Measurements from ENCODE around the gene TMBIM6.
A peak's percentile ranks its signal among the peaks of the same experiment; 100 is the strongest.
"Not testable (repeated sequence)": the region's sequence is repeated elsewhere in the genome, so short reads cannot be mapped to it uniquely, and the experiment has no call there.

TMBIM6 gene

DNA sequence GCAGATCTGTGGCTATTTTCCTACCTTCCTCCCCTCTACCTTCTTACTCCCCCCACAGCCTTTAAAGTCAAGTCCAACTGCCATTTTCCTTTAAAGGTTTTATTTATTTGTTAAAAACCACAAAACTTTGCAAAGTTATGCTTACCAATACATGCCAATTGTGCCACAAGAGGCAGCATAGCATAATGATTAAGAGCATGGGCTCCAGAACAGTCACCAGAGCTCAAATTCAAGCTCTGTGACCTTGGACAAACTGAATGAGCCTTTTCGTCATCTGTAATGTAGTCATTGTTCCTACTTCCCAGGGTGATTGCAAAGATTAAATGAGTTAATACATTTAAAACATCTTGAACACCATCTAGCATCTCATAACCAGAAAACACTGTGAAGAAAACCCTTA is 21.1 kb upstream of the TMBIM6 start:
- H3K4me3 ChIP-seq, result no peak overlapping the region
- no peak overlapping the region for H3K27ac ChIP-seq

DNA sequence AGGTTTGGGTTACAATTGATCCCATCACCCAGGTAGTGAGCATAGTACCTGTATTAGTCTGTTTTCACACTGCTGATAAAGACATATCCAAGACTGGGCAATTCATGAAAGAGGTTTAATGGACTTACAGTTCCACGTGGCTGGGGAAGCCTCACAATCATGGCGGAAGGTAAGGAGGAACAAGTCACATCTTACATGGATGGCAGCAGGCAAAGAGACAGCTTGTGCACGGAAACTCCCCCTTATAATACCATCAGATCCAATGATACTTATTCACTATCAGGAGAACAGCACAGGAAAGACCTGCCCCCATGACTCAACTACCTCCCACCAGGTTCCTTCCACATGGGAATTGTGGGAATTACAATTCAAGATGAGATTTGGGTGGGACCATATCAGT is 20.0 kb upstream of the TMBIM6 start:
- H3K27ac ChIP-seq, H3K4me3 ChIP-seq: not testable (repeated sequence)

DNA sequence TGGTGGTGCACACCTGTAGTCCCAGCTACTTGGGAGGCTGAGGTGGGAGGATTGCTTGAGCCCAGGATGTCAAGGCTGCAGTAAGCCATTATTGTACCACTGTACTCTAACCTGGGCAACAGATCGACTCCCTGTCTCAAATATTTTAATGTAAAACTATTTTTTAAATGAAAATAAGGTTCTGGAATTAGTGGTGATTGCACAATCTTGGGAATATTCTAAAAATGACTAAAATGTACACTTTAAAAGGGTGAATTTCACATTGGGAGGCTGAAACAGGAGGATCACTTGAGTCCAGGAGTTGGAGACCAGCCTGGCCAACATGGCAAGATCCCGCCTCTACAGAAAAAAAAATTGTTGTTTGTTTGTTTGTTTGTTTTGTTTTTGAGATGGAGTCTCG is 12.9 kb upstream of the TMBIM6 start:
- no peak overlapping the region for H3K4me3 ChIP-seq
- H3K27ac ChIP-seq, result no peak overlapping the region

- no peak overlapping the region for H3K4me3 ChIP-seq
- no peak overlapping the region for H3K27ac ChIP-seq
Observed at GRCh38 chr12:49730050-49730449, 11.3 kb upstream of the TMBIM6 start.

DNA sequence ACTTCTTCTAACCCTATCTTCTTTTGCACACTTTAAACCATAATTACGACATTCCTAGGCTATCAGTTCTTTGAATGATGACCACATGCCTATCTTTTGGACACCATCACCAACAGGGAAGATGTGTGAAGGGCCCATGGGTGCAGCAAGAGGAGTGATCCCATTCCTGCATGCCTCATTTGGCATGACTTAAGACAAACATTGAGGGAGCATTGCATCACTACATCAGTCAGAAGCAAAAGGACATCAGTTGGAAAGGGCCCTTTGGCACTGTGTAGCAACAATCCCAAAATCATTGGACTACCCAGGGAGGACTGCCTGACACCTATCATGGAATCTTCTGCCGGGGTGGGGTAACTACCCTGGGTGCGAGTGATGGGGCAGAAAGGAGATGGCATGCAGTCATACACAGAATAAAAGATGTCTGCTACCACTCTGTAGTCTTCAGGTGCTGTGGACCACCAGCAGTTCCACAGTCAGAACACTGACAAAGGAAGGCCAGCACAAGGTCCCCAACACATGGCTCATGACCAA is 10.7 kb upstream of the TMBIM6 start:
- no peak overlapping the region for H3K27ac ChIP-seq
- no peak overlapping the region for H3K4me3 ChIP-seq

GRCh38 chr12:49733219-49734017 is 7.9 kb upstream of the TMBIM6 start:
- H3K27ac ChIP-seq, result no peak overlapping the region
- H3K4me3 ChIP-seq, result no peak overlapping the region

DNA sequence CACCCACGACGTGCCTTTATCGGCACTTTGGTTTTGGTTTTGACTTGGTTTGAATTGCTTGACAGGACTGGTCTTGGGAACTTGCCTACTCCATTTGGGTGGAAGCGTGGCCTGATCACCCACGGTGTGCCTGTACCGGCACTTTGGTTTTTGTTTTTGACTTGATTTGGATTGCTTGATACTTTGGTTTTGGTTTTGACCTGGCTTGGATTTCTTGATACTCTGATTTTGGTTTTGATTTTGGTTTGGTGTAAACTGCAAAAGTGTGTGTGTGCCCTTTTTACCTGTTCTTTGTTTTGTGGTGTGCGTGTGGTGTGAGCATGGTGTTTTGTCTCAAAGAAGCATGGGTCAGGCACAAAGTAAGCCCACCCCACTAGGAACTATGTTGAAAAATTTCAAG is 6.5 kb upstream of the TMBIM6 start:
- not testable (repeated sequence) for H3K27ac ChIP-seq, H3K4me3 ChIP-seq

GRCh38 chr12:49738721-49739120 is 2.6 kb upstream of the TMBIM6 start:
- H3K27ac ChIP-seq, H3K4me3 ChIP-seq: not testable (repeated sequence)

DNA sequence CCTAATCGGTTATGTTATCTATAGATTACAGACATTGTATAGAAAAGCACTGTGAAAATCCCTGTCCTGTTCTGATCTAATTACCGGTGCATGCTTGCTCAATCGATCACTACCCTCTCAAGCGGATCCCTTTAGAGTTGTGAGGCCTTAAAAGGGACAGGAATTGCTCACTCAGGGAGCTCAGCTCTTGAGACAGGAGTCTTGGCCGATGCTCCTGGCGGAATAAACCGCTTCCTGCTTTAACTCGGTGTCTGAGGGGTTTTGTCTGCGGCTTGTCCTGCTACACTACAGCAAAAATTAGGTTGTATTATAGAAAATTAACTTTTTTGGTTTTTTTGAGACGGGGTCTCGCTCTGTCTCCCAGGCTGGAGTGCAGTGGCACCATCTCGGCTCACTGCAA is 1.1 kb upstream of the TMBIM6 start:
- not testable (repeated sequence) for H3K27ac ChIP-seq, H3K4me3 ChIP-seq

DNA sequence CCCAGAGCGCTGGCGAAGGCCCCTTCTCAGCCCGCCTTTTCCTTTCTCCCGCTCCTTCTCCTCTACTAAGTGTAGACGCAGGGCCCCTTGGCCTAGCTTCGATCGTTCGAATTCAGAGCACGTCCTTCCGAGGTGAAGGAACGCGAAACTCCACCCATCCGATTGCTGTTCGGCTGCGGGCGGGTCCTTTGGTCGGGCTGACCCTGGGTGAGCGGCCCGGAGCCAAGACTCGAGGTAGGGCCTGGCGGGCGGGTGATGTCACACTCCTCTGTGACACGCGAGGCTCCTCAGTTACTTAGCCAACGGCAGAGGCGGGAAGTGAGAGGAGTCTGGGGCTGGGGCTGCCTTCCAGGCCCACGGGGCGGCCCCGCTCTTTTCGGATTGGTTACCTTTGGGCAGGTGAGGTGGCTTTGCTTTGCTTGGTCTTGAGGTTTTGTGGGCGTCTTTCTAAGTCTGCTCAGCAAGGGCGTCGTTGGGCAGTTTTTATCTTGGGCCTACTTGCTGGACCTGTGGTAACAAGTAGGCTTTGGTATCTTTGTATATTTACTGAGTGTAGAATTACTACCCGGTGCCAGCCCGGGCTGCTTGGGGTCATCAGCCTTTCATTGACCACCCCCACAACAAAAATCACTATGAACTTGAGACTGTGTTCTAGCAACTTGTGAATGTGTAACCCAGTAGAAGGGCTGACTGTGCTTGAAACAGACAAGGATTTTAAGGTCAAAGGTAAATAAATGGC is 694 bp downstream of the TMBIM6 start:
- Histone ChIP-seq H3K4me3 (peak overlapping the region; percentile 66 to 85 (median 75)), H3K27ac (peak overlapping the region; percentile 52 to 99 (median 98))

GRCh38 chr12:49744363-49744885 is 3.1 kb downstream of the TMBIM6 start:
- H3K4me3 ChIP-seq, result no peak overlapping the region
- H3K27ac ChIP-seq, result no peak overlapping the region

DNA sequence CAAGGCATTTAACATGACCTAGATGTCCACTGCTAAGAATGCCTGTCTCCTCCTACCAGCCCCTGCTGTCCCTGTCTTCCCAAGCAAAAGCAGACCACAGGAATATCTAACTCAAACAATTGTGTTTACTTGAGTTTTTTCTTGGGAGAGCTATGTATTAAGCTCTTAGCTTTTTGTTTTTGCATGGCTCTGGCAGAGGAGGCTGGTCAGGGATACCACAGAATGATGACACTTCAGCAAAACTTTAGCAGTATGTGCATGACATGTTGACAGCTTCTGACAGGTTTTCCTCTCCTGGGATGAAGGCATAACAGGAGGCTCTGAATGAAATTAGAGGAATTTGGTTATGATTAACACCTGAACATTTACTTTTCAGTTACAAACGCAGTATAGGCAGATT is 6.9 kb downstream of the TMBIM6 start:
- no peak overlapping the region for H3K27ac ChIP-seq
- H3K4me3 ChIP-seq, result no peak overlapping the region

DNA sequence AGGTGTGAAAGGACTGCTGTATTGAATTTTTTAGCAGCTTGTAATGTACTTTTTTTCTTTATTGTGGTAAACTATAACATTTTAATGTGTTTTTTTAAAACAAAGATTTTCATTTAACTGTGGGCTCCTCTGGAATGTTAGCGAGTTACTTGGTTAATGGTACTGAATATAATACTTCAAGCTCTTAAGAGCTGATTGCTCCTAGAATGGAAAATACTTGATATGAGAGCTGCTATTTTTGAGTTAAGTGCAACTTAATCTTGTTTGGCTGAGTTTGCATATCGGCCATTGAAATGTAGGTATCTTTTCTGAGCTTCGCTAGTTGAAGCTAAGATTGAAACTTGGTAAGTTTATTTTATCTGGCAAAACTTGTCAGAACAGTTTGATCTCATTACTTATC is 7.4 kb downstream of the TMBIM6 start:
- Histone ChIP-seq H3K27ac (no peak overlapping the region), H3K4me3 (no peak overlapping the region)

DNA sequence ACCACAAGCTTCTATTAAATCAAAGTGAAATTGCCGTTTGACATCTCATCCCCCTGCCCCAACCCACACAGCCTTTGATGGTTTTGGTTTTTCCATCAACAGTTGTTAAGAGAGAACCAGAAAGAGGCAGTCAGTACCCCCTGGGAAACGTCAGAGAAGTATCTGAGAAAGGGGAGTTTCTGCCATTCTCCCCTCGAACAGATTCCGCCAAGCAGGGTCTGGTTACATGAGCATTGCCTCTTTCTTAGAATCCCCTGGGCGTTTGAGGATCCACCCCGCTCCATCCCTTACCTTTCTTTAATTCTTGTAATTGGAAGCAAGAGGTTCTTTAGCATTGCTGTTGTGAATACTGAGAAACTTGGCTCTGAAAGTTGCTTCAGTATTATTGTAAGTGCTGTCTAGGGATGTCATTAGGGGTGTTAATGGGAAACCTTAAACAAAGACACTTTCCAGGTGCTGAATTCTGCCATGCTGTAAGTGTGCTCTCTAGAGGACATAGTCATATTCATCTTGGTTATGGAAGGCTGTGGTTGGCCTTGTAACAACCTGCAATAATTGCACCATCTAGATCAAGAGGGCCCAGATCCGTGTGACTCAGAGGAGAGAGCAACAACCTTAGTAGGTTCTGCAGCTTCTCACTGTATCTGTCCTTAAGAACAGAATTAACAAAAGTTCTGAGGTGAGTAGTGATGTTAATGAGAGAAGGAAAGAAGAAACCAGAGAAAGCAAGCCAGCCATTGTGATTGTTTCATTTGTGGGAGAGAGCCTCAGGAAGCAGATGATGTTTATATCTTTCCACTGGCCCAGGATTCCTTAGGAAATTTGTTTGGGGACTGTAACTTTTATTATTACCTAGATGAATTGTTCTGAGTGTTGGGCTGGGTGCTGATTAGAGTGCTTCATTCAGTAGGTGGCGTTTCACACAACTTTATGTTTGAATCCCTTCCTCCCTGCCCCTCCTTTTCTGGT is 9.0 kb downstream of the TMBIM6 start:
- H3K4me3 ChIP-seq, result no peak overlapping the region
- H3K27ac ChIP-seq, result peak overlapping the region in 1 of 21 experiments; percentile 31

DNA sequence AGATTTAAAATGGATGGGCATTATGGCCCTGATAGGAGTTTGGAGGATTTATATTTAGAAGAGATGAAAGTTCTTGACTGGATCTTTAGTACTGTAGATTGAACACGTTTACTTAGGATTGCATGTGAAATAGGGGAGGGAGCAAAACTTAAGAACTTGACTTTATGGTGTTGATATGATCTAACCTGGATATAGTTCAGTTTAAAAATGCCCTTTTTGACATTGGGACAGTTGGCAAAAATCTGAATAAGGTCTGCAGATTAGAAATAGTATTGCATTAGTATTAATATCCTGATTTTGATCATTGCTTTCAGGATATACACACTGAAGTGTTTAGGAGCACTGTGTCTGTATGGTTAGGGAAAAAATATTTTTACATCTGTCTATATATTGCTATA is 9.6 kb downstream of the TMBIM6 start:
- no peak overlapping the region for H3K4me3 ChIP-seq
- H3K27ac ChIP-seq, result peak overlapping the region in 1 of 21 experiments; percentile 31

GRCh38 chr12:49761677-49762467 is 20.5 kb downstream of the TMBIM6 start:
- no peak overlapping the region for H3K4me3 ChIP-seq

GRCh38 chr12:49762468-49762847 is 21.1 kb downstream of the TMBIM6 start:
- Histone ChIP-seq H3K4me3 (no peak overlapping the region), H3K27ac (peak overlapping the region in 3 of 21 experiments; percentile 14 to 40 (median 30))

More at GRCh38 chr12:49761677-49762467, 20.5 kb downstream of the TMBIM6 start:
- peak overlapping the region in 3 of 21 experiments; percentile 14 to 40 (median 30) for H3K27ac ChIP-seq

- no peak overlapping the region for H3K4me3 ChIP-seq
- H3K27ac ChIP-seq, result peak overlapping the region in 7 of 21 experiments; percentile 7 to 41 (median 30)
Observed at GRCh38 chr12:49763006-49763591, 21.7 kb downstream of the TMBIM6 start.

All from skin epidermis (tissue), 12 donors.